HCT116 (cell line): Measurements from ENCODE around the gene AUTS2.

Experiments used
- CEBPB ChIP-seq: IDR thresholded peaks from 2 replicates; pipeline ENCODE4 v1.6.1; 2012; ENCODE audit warnings: low read depth
- FOSL1 ChIP-seq: IDR thresholded peaks from 2 replicates; pipeline ENCODE4 v1.6.1; 2012; ENCODE audit warnings: low read depth
- POLR2AphosphoS5 ChIP-seq: IDR thresholded peaks from 2 replicates; pipeline ENCODE4 v1.6.1; 2011; ENCODE audit warnings: mild to moderate bottlenecking, low read depth, low read length, moderate library complexity
- SIN3A ChIP-seq: IDR thresholded peaks from 2 replicates; pipeline ENCODE4 v1.6.1; 2012; ENCODE audit warnings: low read depth
- YY1 ChIP-seq: IDR thresholded peaks from 2 replicates; pipeline ENCODE4 v1.6.1; 2011; ENCODE audit warnings: low read length, low read depth, moderate library complexity, mild to moderate bottlenecking; ENCODE audit not compliant: insufficient replicate concordance; ENCODE audit errors: extremely low read depth
- TF ChIP-seq, protein P1 (sequence below), 3 experiments: fragments of 200-600 bp in 1 of 3; sonication (generic) in 1 of 3; IDR thresholded peaks in 2 of 3; conservative IDR thresholded peaks in 1 of 3; 2 replicates each; pipeline ENCODE4 v1.5.1; 2012 to 2017; ENCODE audit warnings: low read depth in 2 of 3, low read length in 2 of 3, antibody characterized with exemption in 1 of 3, borderline replicate concordance in 1 of 3, control low read depth in 1 of 3, mild to moderate bottlenecking in 1 of 3, mixed read lengths in 1 of 3, mixed run types in 1 of 3, moderate library complexity in 1 of 3; ENCODE audit not compliant: insufficient read depth in 1 of 3
- TF ChIP-seq, protein P2 (sequence below): IDR thresholded peaks from 2 replicates; pipeline ENCODE4 v1.6.1; 2011; ENCODE audit warnings: mild to moderate bottlenecking, low read length, moderate library complexity; ENCODE audit not compliant: insufficient replicate concordance; ENCODE audit errors: extremely low read depth

DNA sequence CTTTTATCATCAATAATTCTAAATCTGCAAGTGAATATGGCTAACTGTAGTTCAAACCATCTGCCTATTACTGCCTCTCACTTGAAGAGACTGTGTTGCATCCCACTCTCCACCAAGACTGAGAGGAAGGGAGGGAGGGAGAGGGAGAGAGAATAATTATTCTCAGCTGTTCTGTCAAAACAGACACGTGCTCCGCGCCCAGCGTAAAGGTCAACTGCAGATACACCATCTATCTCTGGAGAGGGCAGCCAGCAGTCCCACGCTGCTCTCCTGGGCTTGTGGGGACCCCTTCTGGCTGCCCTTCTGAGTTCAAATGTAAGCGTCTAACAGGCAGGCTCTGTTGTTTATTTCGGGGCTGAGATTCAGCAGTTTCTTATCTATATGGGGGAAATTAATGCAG lies 908.2 kb downstream of the AUTS2 start:
- no peak for TF ChIP-seq FOSL1
- TF ChIP-seq YY1 = no peak
- TF ChIP-seq, protein P1, sequence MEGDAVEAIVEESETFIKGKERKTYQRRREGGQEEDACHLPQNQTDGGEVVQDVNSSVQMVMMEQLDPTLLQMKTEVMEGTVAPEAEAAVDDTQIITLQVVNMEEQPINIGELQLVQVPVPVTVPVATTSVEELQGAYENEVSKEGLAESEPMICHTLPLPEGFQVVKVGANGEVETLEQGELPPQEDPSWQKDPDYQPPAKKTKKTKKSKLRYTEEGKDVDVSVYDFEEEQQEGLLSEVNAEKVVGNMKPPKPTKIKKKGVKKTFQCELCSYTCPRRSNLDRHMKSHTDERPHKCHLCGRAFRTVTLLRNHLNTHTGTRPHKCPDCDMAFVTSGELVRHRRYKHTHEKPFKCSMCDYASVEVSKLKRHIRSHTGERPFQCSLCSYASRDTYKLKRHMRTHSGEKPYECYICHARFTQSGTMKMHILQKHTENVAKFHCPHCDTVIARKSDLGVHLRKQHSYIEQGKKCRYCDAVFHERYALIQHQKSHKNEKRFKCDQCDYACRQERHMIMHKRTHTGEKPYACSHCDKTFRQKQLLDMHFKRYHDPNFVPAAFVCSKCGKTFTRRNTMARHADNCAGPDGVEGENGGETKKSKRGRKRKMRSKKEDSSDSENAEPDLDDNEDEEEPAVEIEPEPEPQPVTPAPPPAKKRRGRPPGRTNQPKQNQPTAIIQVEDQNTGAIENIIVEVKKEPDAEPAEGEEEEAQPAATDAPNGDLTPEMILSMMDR (IDR thresholded peaks at IDR 0.05 in 2 of 3, conservative IDR thresholded peaks at IDR 0.05 in 1 of 3; ENCODE audit: borderline replicate concordance in 1 of 3, insufficient read depth in 1 of 3, low read depth in 2 of 3, low read length in 2 of 3) = no peak
- no peak for TF ChIP-seq POLR2AphosphoS5
- no peak for TF ChIP-seq SIN3A
- TF ChIP-seq CEBPB = no peak
- TF ChIP-seq, protein P2, sequence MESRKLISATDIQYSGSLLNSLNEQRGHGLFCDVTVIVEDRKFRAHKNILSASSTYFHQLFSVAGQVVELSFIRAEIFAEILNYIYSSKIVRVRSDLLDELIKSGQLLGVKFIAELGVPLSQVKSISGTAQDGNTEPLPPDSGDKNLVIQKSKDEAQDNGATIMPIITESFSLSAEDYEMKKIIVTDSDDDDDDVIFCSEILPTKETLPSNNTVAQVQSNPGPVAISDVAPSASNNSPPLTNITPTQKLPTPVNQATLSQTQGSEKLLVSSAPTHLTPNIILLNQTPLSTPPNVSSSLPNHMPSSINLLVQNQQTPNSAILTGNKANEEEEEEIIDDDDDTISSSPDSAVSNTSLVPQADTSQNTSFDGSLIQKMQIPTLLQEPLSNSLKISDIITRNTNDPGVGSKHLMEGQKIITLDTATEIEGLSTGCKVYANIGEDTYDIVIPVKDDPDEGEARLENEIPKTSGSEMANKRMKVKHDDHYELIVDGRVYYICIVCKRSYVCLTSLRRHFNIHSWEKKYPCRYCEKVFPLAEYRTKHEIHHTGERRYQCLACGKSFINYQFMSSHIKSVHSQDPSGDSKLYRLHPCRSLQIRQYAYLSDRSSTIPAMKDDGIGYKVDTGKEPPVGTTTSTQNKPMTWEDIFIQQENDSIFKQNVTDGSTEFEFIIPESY = no peak
